Activated CD4-positive, alpha-beta T cell treated with anti-CD3 and anti-CD28 coated beads, Interleukin-2, amount 10 ng/mL, durations not matched to agents 24 days and 14 days (primary cell): ENCODE results near the gene NOPCHAP1. TPM values are rescaled to one million over a fixed set of nuclear protein-coding genes. Genes with fewer than 3 reads are reported as not detected.

ENCODE experiments used
- DNase-seq: peaks from one replicate; pipeline ENCODE4 v3.0.0; 2022
- H3K27ac Mint-ChIP-seq: one replicate; pipeline ENCODE4 v1.8.0; 2022; ENCODE audit warnings: mild to moderate bottlenecking, mixed read lengths
- H3K27me3 Mint-ChIP-seq: one replicate; pipeline ENCODE4 v1.8.0; 2022; ENCODE audit warnings: mixed read lengths
- H3K36me3 Mint-ChIP-seq: one replicate; pipeline ENCODE4 v1.8.0; 2022; ENCODE audit warnings: low read depth, mild to moderate bottlenecking, mixed read lengths
- H3K4me1 Mint-ChIP-seq: one replicate; pipeline ENCODE4 v1.8.0; 2021; ENCODE audit warnings: mixed read lengths
- H3K4me3 Mint-ChIP-seq: one replicate; pipeline ENCODE4 v1.8.0; 2022; ENCODE audit warnings: mild to moderate bottlenecking, moderate library complexity, mixed read lengths
- H3K9me3 Mint-ChIP-seq: one replicate; pipeline ENCODE4 v1.8.0; 2021; ENCODE audit warnings: mixed read lengths
- intact Hi-C: fragments of 100-400 bp; cut with micrococcal nuclease; formaldehyde crosslinking; loops from one replicate; pipeline ENCODE4 v1.15.1; 2023
- total RNA-seq: library from RNA; stranded (reverse); gene quantifications from 2 replicates; pipeline ENCODE4 v1.2.3, GENCODE V29; 2022

Gene NOPCHAP1
- total RNA-seq, 1 donor from 2014 or later, result 41.3 TPM

DNA sequence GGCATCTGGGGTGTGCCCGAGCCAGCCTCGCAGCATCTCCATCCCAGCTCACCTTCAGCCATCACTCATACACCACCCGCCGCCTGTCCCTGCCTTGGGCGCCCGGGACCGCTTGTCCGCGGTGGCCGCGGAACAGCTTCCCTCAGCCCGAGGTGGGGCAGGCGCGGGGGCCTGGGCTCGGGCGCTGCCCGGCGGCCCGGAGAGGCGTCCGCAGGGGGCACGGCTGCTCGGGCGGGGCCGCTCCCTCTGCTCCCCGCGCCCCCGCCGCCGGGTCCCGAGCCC lies 28.5 kb upstream of the NOPCHAP1 start:
- H3K27ac Mint-ChIP-seq, result peak overlapping the region; percentile 75
- H3K9me3 Mint-ChIP-seq, result no peaks in the 10 kb centered on the region
- H3K4me3 Mint-ChIP-seq, result peak overlapping the region; percentile 83
- peaks cover 2% of the 10 kb centered on the region for H3K36me3 Mint-ChIP-seq
- DNase-seq, result peak; percentile 78
- H3K27me3 Mint-ChIP-seq, result peaks cover 35% of the 10 kb centered on the region
- peaks cover 32% of the 10 kb centered on the region for H3K4me1 Mint-ChIP-seq
- intact Hi-C loops, result loop anchor here (5.0 to 10.0 kb wide), 4 partner anchors 260 to 500 kb away; partner anchors contain the start of gene CHST11

DNA sequence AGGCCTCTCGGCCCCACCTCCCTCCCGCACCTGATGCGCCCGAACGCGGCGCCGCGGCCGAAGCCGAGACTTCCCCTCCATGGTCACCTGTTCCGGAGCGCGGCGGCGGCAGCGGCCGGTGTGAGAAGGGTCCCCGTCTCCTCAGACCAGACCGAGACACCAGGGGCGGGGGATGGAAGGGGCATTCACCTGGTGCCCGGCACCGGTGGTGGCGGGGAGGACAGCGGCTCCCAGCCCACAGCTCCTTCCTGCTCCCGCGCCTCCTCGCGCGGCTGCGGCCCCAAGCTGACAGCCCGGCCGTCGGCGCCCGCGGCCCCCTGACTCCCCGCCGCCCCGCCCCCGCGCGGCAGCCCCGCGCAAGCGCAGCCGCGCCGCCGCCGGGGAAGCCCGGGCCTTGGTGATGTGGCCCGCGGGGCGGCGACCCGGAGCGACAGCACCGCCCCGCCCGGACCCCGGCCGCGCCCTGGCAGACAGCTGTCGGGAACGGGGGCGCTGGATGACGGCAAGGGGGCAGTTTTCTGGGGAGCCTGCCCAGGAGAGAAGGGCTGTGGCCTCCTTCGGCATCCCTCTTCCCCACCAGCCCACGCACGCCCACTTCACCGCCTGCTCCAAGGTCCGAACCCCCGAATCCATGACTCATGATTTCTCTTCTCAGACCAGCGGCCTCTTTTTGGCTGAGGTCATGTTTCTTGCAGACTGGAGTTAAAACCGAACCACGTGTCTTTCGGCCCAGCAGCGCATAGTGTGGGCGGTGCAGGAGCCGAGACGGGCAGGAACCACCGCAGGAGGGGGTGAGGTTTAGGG lies 27.9 kb upstream of the NOPCHAP1 start, which contains the start of gene SLC41A2:
SLC41A2 (minus strand) TSS at position 290 of the 804 bp plus-strand sequence. CDS start 29,763 bp downstream, outside the sequence.
- intact Hi-C loops, result loop anchor here (1.0 to 10.0 kb wide), 6 partner anchors 28 to 501 kb away; partner anchors contain the start of gene CHST11
- Mint-ChIP-seq H3K4me3 (peak within 1 kb of the TSS; percentile 85), H3K27me3 (peaks cover 39% of the 10 kb centered on the region), H3K36me3 (peaks cover 2% of the 10 kb centered on the region), H3K27ac (peak within 1 kb of the TSS; percentile 92), H3K4me1 (peaks cover 29% of the 10 kb centered on the region), H3K9me3 (no peaks in the 10 kb centered on the region)
- DNase-seq, result peak; percentile 95

DNA sequence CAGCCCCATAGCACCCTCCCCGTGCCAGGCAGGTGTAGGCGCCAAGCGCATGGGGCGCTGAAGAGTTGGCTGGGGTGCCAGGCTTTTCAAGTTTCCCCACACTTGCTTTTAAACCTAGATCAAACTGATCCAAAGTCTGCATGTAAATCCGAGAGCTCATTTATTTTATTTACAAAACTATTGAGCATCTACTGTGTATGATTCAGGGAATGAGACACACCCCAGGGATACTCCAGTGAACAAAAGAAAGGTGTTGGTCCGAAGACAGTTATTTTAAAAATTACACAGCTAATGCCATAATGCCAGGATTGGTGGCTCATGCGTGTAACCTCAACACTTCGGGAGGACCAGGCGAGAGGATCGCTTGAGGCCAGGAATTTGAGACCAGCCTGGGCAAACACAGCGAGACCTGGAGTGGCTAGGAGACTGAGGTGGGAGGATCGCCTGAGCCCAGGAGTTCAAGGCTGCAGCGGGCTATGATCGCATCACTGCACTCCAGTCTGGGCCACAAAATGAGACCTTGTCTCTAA lies 27.2 kb upstream of the NOPCHAP1 start:
- intact Hi-C loops, result loop anchor here (1.0 to 10.0 kb wide), 7 partner anchors 27 to 502 kb away; partner anchors contain the start of genes CHST11 and NOPCHAP1
- peak overlapping the region; percentile 92 for H3K27ac Mint-ChIP-seq
- DNase-seq, result no peak
- no peaks in the 10 kb centered on the region for H3K9me3 Mint-ChIP-seq
- peaks cover 43% of the 10 kb centered on the region for H3K27me3 Mint-ChIP-seq
- H3K4me1 Mint-ChIP-seq, result peaks cover 27% of the 10 kb centered on the region
- peaks cover 2% of the 10 kb centered on the region for H3K36me3 Mint-ChIP-seq
- H3K4me3 Mint-ChIP-seq, result peak overlapping the region; percentile 85

DNA sequence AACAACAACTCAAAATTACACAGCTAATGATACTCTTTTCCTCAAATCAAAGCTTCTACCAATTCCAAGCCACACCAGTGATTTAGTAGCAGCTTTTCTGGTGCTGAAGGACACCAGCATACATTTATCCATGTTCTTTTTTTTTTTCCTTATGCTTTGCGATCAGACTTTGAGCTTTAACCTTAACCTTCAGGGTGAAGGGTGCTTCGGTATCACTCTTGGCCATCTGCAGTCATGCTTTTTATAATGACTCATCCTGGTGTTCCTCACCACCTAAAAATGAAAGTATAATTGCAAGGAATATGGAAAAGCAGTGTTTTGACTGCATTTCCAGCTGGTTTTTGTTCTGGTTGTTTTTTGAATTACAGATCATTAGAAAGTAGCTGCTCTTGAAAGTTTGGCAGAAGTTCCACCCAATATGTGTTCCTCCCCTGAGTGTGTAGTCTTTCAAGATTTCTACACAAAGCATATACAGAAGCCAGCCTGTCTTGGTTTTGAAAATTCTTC lies 26.7 kb upstream of the NOPCHAP1 start:
- H3K27me3 Mint-ChIP-seq, result peaks cover 43% of the 10 kb centered on the region
- peak; percentile 50 for DNase-seq
- H3K36me3 Mint-ChIP-seq, result peaks cover 2% of the 10 kb centered on the region
- H3K9me3 Mint-ChIP-seq, result no peaks in the 10 kb centered on the region
- H3K27ac Mint-ChIP-seq, result peak overlapping the region; percentile 92
- H3K4me1 Mint-ChIP-seq, result peaks cover 27% of the 10 kb centered on the region
- peak overlapping the region; percentile 85 for H3K4me3 Mint-ChIP-seq
- intact Hi-C loops, result loop anchor here (1.0 to 10.0 kb wide), 6 partner anchors 27 to 502 kb away; partner anchors contain the start of genes CHST11 and NOPCHAP1

DNA sequence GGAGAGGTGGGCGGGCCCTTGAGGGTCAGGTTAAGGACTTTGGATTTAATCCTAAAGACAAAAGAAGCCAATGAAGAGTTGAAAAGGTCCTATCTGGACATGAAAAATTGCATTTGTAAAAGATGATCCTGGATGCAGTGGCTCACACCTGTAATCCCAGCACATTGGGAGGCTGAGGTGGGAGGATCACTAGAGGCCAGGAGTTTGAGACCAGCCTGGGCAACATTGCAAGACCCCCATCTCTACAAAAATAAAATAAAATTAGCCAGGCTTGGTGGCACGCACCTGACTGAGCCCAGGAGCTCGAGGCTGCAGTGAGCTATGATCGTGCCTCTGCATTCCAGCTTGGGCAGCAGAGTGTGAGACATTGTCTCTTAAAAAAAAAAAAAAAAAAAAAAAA lies 25.7 kb upstream of the NOPCHAP1 start:
- Mint-ChIP-seq H3K27ac (no peak overlapping the region), H3K4me3 (no peak overlapping the region), H3K36me3 (peaks cover 2% of the 10 kb centered on the region), H3K9me3 (no peaks in the 10 kb centered on the region), H3K4me1 (peaks cover 27% of the 10 kb centered on the region), H3K27me3 (peaks cover 47% of the 10 kb centered on the region)
- intact Hi-C loops, result no loop called here
- peak; percentile 51 for DNase-seq

DNA sequence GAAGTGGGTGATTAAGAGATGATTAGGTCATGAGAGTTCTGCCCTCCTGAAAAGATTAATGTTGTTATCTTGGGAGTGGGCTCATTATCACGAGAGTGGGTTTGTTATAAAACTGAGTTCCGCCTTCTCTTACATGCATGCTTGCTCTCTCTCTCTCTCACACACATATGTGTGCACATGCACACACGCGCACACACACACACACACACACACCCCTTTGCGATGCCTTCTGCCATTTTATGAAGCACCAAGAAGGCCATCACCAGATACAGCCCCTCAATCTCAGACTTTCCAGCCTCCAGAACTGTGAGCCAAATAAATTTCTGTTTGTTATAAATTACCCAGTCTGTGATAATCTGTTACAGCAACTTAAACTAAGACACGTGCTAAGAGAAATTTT lies 22.4 kb upstream of the NOPCHAP1 start:
- Mint-ChIP-seq H3K27me3 (peaks cover 47% of the 10 kb centered on the region), H3K4me3 (no peak overlapping the region), H3K4me1 (peaks cover 15% of the 10 kb centered on the region), H3K27ac (no peak overlapping the region), H3K36me3 (no peaks in the 10 kb centered on the region), H3K9me3 (no peaks in the 10 kb centered on the region)
- intact Hi-C loops, result no loop called here
- no peak for DNase-seq

DNA sequence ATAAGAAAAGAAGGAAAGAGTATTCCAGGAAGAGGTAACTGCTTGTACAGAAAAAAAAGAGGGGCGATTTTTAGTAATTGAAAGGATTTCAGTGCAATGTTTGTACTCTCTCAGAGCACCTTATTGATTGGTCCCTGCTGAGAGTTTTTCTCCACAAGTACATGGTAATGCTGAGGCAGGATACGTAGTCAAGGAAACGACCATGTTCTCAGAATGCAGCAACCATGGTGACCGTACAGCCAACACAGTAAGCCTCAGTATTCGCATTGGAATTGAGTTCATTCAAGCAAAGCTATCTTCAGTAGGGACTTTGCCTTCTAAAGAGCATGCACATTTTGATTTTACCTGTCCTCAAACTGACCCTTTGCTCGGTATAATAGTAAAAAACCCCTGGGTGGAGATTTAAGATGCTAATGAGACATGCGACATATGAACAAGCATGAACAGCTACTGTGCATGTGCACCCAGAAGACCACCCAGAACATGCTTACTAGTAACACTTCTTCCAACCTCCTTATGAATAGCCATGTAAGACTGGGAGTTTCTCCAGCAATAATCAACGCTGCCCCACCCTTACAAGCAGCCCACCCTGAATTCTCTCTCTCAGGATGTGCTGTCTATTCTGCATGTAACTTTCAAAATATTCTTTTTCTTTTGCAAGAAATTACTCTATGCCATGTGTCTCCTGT lies 21.8 kb upstream of the NOPCHAP1 start:
- peaks cover 48% of the 10 kb centered on the region for H3K27me3 Mint-ChIP-seq
- peaks cover 9% of the 10 kb centered on the region for H3K4me1 Mint-ChIP-seq
- H3K27ac Mint-ChIP-seq, result no peak overlapping the region
- no peak for DNase-seq
- no peaks in the 10 kb centered on the region for H3K36me3 Mint-ChIP-seq
- no peak overlapping the region for H3K4me3 Mint-ChIP-seq
- H3K9me3 Mint-ChIP-seq, result no peaks in the 10 kb centered on the region
- intact Hi-C loops, result no loop called here

DNA sequence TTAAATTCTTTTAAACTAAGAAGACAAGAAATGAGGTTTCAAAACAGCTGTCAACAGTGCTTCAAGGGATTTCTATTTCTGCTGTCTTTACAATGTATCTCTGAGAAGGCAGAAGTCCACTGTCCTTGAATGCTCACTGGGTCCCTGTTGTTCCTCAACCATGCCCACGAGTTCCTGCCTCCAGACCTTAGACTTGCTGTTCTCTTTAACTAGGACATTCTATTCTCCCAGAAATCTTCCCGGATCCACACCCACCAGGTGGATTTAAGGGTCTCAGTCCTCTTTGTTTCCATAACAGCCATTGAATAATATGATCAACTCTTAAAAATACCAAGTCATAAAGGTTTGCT lies 21.3 kb upstream of the NOPCHAP1 start:
- no peak for DNase-seq
- Mint-ChIP-seq H3K27ac (no peak overlapping the region), H3K9me3 (no peaks in the 10 kb centered on the region), H3K4me1 (peaks cover 4% of the 10 kb centered on the region), H3K27me3 (peaks cover 49% of the 10 kb centered on the region), H3K4me3 (no peak overlapping the region), H3K36me3 (no peaks in the 10 kb centered on the region)
- intact Hi-C loops, result no loop called here

DNA sequence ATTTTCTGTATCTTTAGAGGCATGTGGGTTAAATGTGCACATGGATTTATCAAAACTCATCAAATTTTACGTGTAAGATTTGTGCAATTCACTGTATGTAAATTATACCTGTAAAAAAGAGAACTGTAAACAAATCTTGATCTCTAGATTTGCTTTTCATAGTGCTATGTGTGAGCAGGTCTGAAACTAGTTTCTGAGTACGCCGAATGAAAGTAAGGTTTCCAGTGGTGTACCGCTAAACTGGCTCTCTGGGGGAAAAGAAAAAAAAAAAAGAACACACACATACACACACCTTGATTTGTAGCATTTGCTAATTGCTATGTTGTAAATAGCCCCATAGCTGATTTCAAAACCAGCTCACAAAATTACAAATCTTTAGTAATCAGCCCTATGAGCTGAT lies 19.4 kb upstream of the NOPCHAP1 start:
- intact Hi-C loops, result no loop called here
- peaks cover 3% of the 10 kb centered on the region for H3K4me1 Mint-ChIP-seq
- H3K27me3 Mint-ChIP-seq, result peaks cover 40% of the 10 kb centered on the region
- H3K9me3 Mint-ChIP-seq, result no peaks in the 10 kb centered on the region
- no peak for DNase-seq
- no peak overlapping the region for H3K27ac Mint-ChIP-seq
- no peaks in the 10 kb centered on the region for H3K36me3 Mint-ChIP-seq
- no peak overlapping the region for H3K4me3 Mint-ChIP-seq

DNA sequence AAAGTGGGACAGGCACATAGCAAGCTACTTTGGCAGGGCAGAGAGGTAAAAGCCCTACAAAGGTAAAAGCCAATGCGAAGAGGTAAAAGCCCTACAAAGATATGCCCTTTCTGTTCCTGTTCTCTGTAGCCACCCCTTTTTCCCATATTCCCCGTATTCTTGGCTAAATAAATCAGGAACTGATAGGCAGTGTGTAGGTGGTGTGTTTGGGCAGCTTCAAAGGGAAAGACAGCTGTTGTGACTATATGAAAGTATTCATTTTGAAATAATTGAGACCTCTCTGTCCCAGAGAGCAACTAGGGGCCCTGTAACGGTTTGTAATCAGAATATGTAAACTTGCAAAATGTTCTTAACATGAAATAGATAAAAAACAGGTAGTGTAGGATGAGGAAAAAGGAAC lies 16.8 kb upstream of the NOPCHAP1 start:
- Mint-ChIP-seq H3K27me3 (peaks cover 18% of the 10 kb centered on the region), H3K4me1 (peaks cover 3% of the 10 kb centered on the region), H3K9me3 (no peaks in the 10 kb centered on the region), H3K27ac (no peak overlapping the region), H3K36me3 (no peaks in the 10 kb centered on the region), H3K4me3 (no peak overlapping the region)
- DNase-seq, result peak; percentile 38
- intact Hi-C loops, result no loop called here

DNA sequence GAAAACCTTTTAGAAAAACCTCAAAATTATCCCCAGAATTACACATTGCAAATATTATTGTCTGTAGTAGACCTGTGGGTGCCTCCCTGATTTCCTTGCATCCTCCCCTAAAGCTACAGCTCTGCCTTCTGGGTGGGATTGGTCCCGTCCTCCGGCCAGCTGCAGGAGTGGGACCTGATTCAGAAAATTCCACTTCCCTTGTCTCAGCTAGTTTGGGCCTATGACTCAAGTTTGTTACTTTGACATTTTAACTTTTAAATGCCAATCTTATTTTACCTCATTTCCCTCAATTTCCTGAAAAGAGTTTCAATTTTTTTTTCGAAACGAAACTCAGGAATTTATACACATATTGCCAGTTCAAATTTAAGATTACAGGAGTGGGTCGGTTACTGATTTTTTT lies 14.8 kb upstream of the NOPCHAP1 start:
- Mint-ChIP-seq H3K4me3 (no peak overlapping the region), H3K27me3 (peaks cover 8% of the 10 kb centered on the region), H3K4me1 (peaks cover 5% of the 10 kb centered on the region), H3K36me3 (no peaks in the 10 kb centered on the region), H3K9me3 (no peaks in the 10 kb centered on the region), H3K27ac (no peak overlapping the region)
- intact Hi-C loops, result no loop called here
- DNase-seq, result peak; percentile 28

DNA sequence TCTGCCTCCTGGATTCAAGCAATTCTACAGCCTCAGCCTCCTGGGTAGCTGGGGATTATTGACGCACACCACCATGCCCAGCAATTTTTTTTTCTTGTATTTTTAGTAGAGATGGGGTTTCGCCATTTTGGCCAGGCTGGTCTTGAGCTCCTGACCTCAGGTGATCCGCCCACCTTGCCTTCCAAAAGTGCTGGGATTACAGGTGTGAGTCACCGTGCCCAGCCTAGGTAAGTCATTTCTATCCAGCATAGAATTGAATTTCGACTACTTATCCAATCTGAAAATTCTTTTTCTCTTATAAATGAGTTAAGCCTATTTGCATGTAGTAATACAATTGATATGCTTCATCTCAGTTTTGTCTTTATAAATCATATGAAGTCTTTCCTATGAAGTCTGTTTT lies 12.9 kb upstream of the NOPCHAP1 start:
- no peaks in the 10 kb centered on the region for H3K36me3 Mint-ChIP-seq

DNA sequence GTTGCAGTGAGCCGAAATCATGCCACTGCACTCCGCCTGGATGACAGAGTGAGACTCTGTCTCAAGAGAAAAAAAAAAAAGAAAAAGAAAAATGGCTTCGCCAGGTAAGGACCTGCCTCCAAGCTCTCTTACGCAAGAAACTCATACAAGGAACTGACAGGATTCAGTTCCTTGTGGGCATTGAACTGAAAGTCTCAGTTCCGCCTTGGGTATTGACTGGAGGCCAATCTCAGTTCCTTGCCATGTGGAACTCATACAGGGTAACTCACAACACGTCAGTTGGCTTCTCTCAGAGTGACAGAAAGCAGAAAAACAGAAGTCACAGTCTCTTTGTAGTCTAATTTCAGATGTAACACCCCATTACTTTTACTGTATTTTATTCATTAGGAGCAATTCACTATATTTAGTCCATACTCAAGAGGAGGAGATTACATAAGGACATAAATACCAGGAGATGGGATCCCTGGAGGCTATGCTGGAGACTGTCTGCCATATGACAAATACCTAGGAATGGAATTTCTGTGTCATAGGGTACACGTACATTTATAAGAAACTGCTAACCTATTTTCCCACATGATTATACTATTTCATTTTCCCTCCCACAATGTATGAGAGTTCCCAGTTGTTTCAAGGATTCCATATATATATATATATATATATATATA lies 11.4 kb upstream of the NOPCHAP1 start:
- peak; percentile 25 for DNase-seq
- peaks cover 9% of the 10 kb centered on the region for H3K27me3 Mint-ChIP-seq
- no peaks in the 10 kb centered on the region for H3K36me3 Mint-ChIP-seq
- intact Hi-C loops, result no loop called here
- H3K9me3 Mint-ChIP-seq, result no peaks in the 10 kb centered on the region
- peaks cover 5% of the 10 kb centered on the region for H3K4me1 Mint-ChIP-seq
- H3K4me3 Mint-ChIP-seq, result no peak overlapping the region
- no peak overlapping the region for H3K27ac Mint-ChIP-seq

More for the DNA sequence above, 12.9 kb upstream of the NOPCHAP1 start:
- Mint-ChIP-seq H3K4me3 (no peak overlapping the region), H3K27ac (no peak overlapping the region), H3K4me1 (peaks cover 5% of the 10 kb centered on the region), H3K9me3 (no peaks in the 10 kb centered on the region), H3K27me3 (peaks cover 10% of the 10 kb centered on the region)
- peak; percentile 22 for DNase-seq
- intact Hi-C loops, result no loop called here
